ENCODE data around the gene CBLIF.

GRCh38 chr11:59813364-59813763, 31.9 kb downstream of the CBLIF start:
- TF ChIP-seq, protein P1, sequence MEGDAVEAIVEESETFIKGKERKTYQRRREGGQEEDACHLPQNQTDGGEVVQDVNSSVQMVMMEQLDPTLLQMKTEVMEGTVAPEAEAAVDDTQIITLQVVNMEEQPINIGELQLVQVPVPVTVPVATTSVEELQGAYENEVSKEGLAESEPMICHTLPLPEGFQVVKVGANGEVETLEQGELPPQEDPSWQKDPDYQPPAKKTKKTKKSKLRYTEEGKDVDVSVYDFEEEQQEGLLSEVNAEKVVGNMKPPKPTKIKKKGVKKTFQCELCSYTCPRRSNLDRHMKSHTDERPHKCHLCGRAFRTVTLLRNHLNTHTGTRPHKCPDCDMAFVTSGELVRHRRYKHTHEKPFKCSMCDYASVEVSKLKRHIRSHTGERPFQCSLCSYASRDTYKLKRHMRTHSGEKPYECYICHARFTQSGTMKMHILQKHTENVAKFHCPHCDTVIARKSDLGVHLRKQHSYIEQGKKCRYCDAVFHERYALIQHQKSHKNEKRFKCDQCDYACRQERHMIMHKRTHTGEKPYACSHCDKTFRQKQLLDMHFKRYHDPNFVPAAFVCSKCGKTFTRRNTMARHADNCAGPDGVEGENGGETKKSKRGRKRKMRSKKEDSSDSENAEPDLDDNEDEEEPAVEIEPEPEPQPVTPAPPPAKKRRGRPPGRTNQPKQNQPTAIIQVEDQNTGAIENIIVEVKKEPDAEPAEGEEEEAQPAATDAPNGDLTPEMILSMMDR (optimal IDR thresholded peaks at IDR 0.05 in 1 of 3, IDR thresholded peaks at IDR 0.05 in 1 of 3, conservative IDR thresholded peaks at IDR 0.05 in 1 of 3; ENCODE audit: extremely low read depth in 1 of 3, insufficient read depth in 2 of 3, low read length in 3 of 3), result no peak
- TF ChIP-seq EZH2 (IDR thresholded peaks at IDR 0.05; ENCODE audit: low read length), result no peak

Data from keratinocyte (primary cell).